A673 (cell line): Measurements from ENCODE around the gene NSD1. TPM values are rescaled to one million over a fixed set of nuclear protein-coding genes. Genes with fewer than 3 reads are reported as not detected.

Experiments used
- BruUV-seq: library from RNA; stranded (reverse); fragments of 400-500 nt; replicated peaks from 2 replicates; lab custom pipeline; 2021; lab: Mats Ljungman, UMichigan
- CTCF ChIA-PET: fragments of 300-600 bp; sonication (Branson Sonifier 250); formaldehyde crosslinking; loops from one replicate; lab custom pipeline; 2022; ENCODE audit warnings: antibody characterized with exemption; lab: Charles Lee
- POLR2A ChIA-PET: fragments of 300-600 bp; sonication (Branson Sonifier 250); formaldehyde crosslinking; loops from one replicate; lab custom pipeline; 2022; ENCODE audit warnings: antibody characterized with exemption; ENCODE audit not compliant: low non-redundant PET; lab: Charles Lee
- DNase-seq: peaks from one replicate; pipeline ENCODE4 v3.0.0-alpha.2; 2015; ENCODE audit warnings: low spot score
- H3K27ac ChIP-seq: fragments of 200-600 bp; sonication (generic); 2 replicates; pipeline ENCODE4 v1.5.1; 2016; ENCODE audit warnings: mixed run types, low read depth, mild to moderate bottlenecking, mixed read lengths, antibody characterized with exemption, low read length; ENCODE audit not compliant: poor library complexity, severe bottlenecking
- H3K27me3 ChIP-seq: fragments of 200-600 bp; sonication (generic); replicated peaks from 2 replicates; pipeline ENCODE4 v1.6.1; 2017; ENCODE audit warnings: mixed run types, low read depth, mild to moderate bottlenecking, mixed read lengths, antibody characterized with exemption, low read length; ENCODE audit not compliant: insufficient read depth, poor library complexity
- H3K36me3 ChIP-seq: fragments of 200-600 bp; sonication (generic); 2 replicates; pipeline ENCODE4 v1.6.1; 2016; ENCODE audit warnings: mixed run types, mild to moderate bottlenecking, mixed read lengths, antibody characterized with exemption, low read length; ENCODE audit not compliant: insufficient read depth, poor library complexity, severe bottlenecking
- H3K4me1 ChIP-seq: fragments of 200-600 bp; sonication (generic); 2 replicates; pipeline ENCODE4 v1.6.1; 2017; ENCODE audit warnings: mixed run types, mild to moderate bottlenecking, mixed read lengths, antibody characterized with exemption, low read length; ENCODE audit not compliant: insufficient read depth, poor library complexity, severe bottlenecking
- H3K4me3 ChIP-seq: fragments of 200-600 bp; sonication (generic); 2 replicates; pipeline ENCODE4 v1.5.1; 2016; ENCODE audit warnings: low read depth, mixed run types, mild to moderate bottlenecking, mixed read lengths, low read length; ENCODE audit not compliant: poor library complexity, severe bottlenecking
- H3K9me3 ChIP-seq: fragments of 200-600 bp; sonication (generic); 2 replicates; pipeline ENCODE4 v1.6.1; 2016; ENCODE audit warnings: mixed run types, low read depth, mild to moderate bottlenecking, mixed read lengths, antibody characterized with exemption, low read length; ENCODE audit not compliant: poor library complexity, severe bottlenecking
- CTCF ChIP-seq: fragments of 300-800, 200-600 bp; sonication (generic); conservative IDR thresholded peaks from 2 replicates; pipeline ENCODE4 v1.5.1; 2017; ENCODE audit warnings: low read depth, mild to moderate bottlenecking, antibody characterized with exemption, low read length, moderate library complexity, mixed read lengths
- EZH2 ChIP-seq: fragments of 200-600 bp; sonication (generic); IDR thresholded peaks from 2 replicates; pipeline ENCODE4 v1.6.1; 2017; ENCODE audit warnings: borderline replicate concordance, low read depth, mild to moderate bottlenecking, mixed read lengths, antibody characterized with exemption, low read length; ENCODE audit not compliant: poor library complexity, severe bottlenecking
- intact Hi-C: fragments of 100-400 bp; cut with micrococcal nuclease; formaldehyde crosslinking; loops from one replicate; pipeline ENCODE4 v1.10.0; 2022; ENCODE audit not compliant: unreplicated experiment
- total RNA-seq: library from RNA; stranded (reverse); gene quantifications from 2 replicates; pipeline ENCODE4 v1.2.3, GENCODE V29; 2021

Gene NSD1
- total RNA-seq, 1 experiment from 2014 or later: 74.3 TPM

- CTCF ChIA-PET: no interaction called here
- Histone ChIP-seq H3K4me3 (no peak overlapping the region), H3K27ac (no peak overlapping the region), H3K36me3 (peaks cover 25% of the 10 kb centered on the region), H3K9me3 (no peaks in the 10 kb centered on the region), H3K4me1 (no peaks in the 10 kb centered on the region), H3K27me3 (no peaks in the 10 kb centered on the region)
- no TSS peak for BruUV-seq
- TF ChIP-seq CTCF (no peak), EZH2 (no peak)
- DNase-seq: no peak
- POLR2A ChIA-PET: no interaction called here
- intact Hi-C loops: no loop called here
These were observed 199.3 kb downstream of the NSD1 start for GRCh38 chr5:177332896-177333260.

GRCh38 chr5:177333420-177334154, 200.0 kb downstream of the NSD1 start:
- H3K27me3 ChIP-seq: no peaks in the 10 kb centered on the region
- ChIA-PET POLR2A (no interaction called here), CTCF (no interaction called here)
- no peak overlapping the region for H3K4me3 ChIP-seq
- BruUV-seq: no TSS peak
- intact Hi-C loops: no loop called here
- H3K36me3 ChIP-seq: peaks cover 25% of the 10 kb centered on the region
- H3K4me1 ChIP-seq: no peaks in the 10 kb centered on the region
- no peak for TF ChIP-seq CTCF
- no peak for TF ChIP-seq EZH2
- H3K27ac ChIP-seq: no peak overlapping the region
- H3K9me3 ChIP-seq: no peaks in the 10 kb centered on the region
- no peak for DNase-seq

- Histone ChIP-seq H3K27ac (no peak overlapping the region), H3K36me3 (peaks cover 25% of the 10 kb centered on the region), H3K4me3 (no peak overlapping the region), H3K4me1 (no peaks in the 10 kb centered on the region), H3K27me3 (no peaks in the 10 kb centered on the region), H3K9me3 (no peaks in the 10 kb centered on the region)
- ChIA-PET CTCF (no interaction called here), POLR2A (no interaction called here)
- no TSS peak for BruUV-seq
- intact Hi-C loops: no loop called here
- no peak for DNase-seq
- no peak for TF ChIP-seq CTCF
- no peak for TF ChIP-seq EZH2
These were observed 200.6 kb downstream of the NSD1 start for GRCh38 chr5:177334155-177334551.
